Left renal cortex interstitium (tissue), 4 donors: ENCODE results near the gene WNT9B. TPM values are rescaled to one million over a fixed set of nuclear protein-coding genes. Genes with fewer than 3 reads are reported as not detected.
"Not testable (repeated sequence)": the region's sequence is repeated elsewhere in the genome, so short reads cannot be mapped to it uniquely, and the experiment has no call there.

Experiments used
- DNase-seq, 4 donors: peaks; one replicate each; pipeline ENCODE4 v3.0.0-alpha.2; 2013; ENCODE audit warnings: low read depth in 4 of 4, low spot score in 2 of 4, missing footprints in 1 of 4
- polyA plus RNA-seq, 4 donors: library from polyadenylated mRNA; unstranded; fragments of 120-200 nt; gene quantifications; one replicate each; pipeline ENCODE4 v1.2.1, GENCODE V29; 2013; ENCODE audit not compliant: insufficient read length in 4 of 4

WNT9B gene
- polyA plus RNA-seq, 4 donors, result 8.1 to 16.9 (median 11.8) TPM

DNA sequence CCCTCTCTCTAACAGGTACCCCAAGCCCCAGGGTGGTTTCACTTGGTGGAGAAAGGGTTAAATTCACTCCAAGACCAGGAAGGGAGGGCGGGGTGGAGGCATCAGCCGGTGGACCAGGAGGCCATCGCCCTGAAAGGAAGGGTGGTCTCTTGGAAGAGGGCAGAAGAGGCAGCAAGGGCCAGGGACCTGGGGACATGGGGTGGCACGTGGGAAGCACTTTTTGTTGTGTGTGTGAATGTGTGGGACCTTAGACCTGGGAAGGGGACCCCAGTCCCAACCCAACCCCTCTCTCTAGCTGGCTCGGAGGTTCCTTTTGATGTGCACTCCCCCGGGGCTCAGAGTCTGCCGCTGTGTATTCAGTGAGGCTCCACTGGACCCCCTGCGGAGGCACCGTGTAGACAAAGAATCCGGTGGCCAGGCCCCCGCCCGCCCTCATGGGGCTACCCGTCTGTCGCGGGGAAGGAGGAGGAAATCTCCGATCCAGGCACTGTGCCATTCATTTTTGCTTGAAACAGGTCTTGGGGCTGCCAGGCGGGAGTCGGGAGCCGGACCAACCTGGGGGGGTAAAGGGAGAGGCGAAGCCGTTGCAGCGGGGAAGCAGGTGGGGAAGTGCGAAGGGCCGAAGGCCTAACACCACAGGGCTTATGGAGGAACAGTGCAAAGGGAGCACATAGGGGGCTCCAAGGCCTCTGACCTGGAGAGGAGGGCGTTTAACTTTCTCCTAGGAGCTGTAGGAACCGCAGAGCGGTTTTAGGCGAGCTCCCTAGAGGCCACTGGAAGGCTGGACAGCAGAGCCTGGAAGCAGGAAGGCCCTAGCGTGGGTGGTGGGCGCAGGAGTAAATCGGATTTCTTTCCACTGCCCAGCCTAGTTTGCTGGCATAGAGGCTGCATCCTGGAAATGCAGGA is 29.6 kb upstream of the WNT9B start:
- no peak for DNase-seq

DNA sequence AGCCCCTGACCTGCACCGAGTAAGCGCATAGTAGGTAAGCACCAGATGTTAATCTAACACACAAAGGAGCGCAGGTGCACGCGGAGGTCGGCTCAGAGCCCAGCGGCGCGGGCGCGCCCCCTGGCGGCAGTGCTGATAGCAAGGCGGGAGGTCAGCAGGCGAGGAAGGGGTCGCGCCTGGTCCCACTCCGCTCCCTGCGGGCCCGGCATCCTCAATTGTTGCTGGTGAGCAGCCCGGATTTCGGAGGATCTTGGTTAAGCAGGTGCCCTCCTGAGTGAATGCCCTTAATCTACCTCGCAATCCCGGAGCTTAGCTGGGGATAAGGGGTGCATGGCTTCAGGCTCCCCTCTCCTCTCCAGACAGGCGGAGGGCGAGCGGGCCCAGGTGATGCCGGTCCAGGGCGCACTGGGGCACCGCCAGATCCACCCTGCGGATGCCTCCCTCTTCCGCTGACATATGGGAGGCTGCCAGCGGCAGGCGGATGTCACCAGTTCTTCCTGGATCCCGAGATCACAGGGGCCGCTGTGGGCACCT is 28.9 kb upstream of the WNT9B start:
- no peak for DNase-seq

DNA sequence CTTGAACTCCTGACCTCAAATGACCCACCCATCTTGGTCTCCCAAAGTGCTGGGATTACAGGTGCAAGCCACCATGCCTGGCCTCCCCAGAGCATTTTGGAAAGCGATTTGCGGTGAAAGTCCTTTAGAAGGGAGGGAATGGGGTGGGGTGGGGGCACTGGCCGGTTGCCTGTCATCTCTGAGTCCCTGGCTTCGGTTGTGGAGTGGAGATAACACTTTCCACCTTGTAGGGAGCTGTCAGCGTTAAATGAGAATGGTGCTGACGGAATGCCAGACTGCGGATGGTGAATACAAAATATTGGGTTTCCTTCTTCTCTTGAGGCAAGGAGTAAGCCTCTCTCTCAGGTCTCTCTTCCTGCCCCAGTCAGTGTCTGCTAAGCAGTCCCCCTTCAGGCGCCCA is 27.7 kb upstream of the WNT9B start:
- DNase-seq, result no peak

DNA sequence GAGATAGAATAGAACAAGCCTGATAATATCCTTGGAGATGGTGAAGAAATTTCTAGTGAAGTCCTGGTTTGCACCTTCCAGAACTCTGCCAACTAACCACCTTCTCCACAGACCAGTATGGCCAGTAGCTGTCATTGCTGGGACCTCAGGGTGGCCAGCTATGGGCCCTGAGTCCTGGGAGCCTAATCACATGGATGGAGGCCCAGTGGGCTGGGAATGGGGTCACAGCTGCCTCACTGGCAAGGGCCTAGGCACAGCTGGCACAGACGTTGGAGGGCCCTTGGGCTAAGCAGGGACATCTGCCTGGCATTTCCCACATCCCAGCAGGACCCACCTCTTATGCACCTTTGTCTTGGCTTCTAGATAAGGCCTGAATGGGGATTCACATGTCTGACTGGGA is 25.3 kb upstream of the WNT9B start:
- DNase-seq, result no peak

DNA sequence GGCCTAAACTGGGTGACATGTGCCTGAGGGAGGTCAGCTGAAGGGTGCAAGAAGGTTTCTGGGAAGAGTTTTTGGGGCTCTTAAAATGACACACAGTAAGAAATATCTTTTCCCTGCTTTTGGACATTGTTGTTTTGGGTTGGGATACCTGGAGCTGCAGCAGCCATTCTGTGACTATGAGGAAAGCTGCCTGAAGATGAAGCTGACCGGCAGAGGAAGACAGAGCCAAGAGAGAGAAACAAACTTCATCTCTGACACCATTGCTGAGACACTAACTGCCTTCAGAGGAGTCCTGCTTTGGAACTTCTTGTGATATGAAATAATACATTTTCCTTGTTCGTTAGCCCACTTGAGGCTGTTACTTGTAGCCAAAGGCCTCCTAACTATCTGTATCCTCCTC is 24.1 kb upstream of the WNT9B start:
- no peak for DNase-seq

DNA sequence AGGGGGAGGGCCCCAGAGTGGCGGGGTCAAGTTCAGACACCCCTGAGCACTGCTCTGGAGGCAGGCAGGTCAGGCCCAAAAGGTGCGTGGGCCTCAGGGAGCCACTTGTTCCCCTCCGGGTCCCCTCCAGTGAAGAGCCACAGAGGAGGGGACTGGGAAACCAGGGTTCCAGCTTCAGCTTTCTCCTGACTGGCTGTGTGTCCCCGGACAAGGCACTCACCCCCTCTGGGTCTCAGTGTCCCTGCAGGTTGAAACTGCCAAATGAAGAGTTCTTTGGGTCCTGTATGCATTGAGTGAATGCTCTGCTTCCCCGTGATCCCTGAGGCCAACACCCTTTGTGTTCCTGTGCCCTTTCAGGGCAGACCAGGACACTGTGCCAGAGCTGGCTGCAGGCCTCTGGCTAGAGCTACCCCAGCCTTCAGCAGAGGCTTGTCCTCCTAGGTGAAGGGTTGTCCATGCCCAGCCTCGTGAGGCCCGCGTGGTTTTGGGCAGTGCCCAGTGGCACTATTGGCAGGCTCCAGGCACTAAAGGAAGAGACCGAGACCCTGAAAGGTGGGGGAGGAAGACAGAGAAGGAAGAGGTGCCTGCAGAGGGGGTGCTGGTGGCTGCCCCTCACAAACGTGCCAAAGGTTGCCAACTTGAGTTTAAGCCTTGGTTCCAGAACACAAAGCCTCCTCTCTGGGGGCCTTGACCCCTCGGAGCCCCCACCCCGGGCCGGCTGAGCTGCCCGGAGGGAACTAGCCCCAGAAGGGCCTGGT is 19.6 kb upstream of the WNT9B start:
- no peak for DNase-seq

DNA sequence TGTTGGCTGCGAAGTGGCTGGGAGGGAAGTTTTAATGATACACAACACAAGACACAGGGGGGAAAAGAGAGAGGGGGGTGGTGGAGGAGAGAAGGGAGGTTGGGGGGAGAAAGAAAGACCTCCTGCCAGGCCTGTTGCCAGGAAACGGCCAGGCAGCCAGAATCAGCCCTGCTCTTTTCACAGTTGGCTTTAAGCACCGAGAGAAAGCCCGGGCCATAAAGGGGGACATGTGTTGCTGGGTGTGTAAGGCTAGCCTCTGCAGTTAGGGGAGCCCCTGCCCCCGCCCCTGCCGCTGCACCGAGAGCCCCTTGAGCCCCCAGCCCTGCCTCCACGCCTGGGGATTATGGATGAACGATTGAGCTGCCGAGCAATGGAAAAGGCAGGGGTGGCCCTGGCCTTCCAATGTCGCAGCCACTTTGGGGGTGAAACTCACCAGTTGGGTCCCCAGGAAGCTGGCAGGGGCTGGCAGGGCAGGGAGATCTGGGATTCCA is 19.0 kb upstream of the WNT9B start:
- no peak for DNase-seq

DNA sequence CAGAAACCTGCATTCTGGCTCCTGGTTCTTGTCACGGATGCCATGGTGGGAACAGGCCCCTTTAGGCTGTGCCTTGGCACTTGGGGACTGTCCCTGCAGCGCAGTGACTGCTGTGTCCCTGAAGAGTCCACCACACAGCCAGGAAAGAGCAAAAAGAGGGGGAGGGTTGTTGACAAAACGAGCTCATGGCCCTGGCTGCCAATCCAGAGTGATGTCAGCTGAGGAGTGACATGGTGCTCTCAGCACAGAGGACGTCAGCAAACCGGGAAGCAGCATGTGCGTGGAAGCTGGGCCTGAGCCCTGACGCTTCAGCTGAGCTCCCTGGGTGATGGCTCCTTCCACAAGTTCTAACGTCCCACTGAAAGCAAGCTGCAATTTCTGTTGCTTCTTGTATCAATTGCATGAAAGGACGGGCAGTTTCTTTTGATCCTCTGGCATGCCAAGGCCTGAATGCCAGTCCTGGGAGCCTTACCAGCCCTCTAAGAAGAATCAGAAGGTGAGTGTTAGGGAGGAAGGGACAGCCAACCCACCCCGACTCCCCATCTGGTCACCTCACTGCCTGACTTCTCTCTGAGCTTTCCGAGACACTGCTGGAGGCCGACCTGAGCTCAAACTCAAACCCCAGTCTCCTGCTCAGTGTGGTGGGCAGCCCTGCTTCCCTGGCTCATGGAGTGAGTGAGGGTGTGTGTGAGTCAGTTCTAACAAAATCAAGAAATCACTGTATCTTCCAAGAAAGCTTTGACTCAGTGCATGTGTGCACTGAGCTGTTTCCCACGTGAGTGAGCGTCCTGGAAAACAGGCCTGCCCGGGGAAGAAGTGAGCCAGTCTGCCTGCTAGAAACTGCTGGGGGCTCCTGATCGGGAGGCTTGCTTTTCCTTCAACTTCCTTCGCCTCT is 18.2 kb upstream of the WNT9B start:
- DNase-seq, result no peak

DNA sequence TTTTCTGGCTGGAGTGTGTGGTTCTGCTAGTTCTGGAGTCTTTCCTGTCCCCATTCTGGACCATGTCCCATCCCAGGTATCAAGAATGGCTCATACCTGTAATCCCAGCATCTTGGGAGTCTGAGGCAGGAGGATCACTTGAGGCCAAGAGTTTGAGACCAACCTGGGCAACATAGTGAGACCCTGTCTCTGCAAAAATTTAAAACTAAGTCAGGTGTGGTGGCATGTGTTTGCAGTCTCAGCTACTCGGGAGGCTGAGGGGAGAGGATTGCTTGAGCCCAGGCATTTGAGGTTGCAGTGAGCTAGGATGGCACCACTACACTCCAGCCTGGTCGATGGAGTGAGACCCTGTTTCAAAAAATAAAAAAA is 17.6 kb upstream of the WNT9B start:
- no peak for DNase-seq

DNA sequence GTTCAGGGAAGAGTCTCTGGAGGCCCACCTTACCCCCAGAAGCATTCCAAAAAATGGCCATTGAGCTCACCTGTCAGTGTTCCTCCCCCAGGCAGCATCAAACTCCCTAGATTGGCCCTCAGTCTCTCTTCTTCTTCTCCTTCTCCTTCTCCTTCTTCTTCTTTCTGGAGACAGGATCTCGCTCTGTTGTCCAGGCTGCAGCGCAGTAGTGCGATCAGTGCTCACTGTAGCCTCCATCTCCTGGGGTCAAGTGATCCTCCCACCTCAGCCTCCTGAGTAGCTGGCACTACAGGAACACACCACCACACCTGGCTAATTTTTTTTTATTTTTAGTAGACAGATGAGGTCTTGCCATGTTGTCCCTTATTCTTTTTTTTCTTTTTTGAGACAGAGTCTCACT is 16.5 kb upstream of the WNT9B start:
- DNase-seq, result no peak

DNA sequence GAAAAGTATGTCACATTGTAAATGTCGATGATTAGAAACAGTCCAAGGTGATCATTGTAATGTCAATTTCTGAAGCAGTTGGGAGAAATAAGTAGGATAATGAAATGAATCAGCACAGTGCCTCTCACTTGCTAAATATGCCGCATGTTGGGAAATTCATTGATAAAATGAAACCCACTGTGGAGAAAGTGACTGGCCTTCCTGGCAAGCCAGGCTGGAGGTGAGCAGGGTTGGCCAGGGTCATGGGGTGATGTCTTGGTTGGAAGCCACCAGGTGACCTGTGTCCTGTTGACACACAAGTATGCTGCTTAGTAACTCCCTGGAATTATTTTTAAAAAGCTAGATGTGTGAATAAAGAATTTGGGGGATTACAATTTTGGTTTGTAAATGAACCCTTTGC is 14.9 kb upstream of the WNT9B start:
- DNase-seq, result no peak

DNA sequence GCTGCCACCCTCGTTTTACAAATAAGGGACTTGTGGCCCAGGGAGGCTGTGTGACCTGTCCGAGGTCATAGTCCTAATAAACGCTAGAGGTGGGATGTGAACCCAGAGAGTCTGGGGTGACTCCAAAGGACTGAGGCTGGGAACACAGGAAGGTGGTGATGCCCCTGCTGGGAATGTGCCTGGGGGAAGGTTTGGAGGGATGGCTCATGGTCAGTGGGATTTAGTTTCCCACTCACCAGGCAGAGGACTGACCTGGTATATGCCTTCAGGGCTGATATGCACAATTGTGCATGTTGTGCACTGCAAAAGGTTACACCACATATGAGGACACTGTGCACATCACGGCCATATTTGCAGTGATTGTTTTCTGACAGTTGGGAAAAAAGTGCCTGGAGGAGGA is 13.9 kb upstream of the WNT9B start:
- no peak for DNase-seq

DNA sequence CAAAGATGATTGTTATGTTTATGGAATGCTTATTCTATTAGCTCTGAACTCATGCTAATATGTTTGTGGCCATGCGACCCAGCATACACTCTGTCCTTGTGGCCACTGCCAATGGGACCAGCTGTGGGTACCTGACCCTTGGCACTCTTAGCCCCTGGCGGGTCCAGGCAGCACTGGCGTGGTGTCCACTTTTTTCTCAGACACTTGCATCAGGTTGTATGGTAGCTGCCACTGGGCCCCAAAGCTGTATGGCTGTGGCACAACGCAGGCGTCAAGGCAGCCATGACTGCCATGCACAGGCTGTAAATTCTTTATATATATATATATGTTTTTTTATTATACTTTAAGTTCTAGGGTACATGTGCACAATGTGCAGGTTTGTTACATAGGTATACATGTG is 12.2 kb upstream of the WNT9B start:
- DNase-seq, result no peak

DNA sequence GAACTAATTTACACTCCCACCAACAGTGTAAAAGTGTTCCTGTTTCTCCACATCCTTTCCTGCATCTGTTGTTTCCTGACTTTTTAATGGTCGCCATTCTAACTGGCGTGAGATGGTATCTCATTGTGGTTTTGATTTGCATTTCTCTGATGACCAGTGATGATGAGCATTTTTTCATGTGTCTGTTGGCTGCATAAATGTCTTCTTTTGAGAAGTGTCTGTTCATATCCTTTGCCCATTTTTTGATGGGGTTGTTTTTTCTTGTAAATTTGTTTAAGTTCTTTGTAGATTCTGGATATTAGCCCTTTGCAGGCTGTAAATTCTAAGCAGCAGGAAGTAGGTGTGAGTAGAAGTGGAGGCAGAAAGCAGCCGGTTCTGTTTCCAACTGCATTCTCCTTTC is 10.8 kb upstream of the WNT9B start:
- DNase-seq, result not testable (repeated sequence)

DNA sequence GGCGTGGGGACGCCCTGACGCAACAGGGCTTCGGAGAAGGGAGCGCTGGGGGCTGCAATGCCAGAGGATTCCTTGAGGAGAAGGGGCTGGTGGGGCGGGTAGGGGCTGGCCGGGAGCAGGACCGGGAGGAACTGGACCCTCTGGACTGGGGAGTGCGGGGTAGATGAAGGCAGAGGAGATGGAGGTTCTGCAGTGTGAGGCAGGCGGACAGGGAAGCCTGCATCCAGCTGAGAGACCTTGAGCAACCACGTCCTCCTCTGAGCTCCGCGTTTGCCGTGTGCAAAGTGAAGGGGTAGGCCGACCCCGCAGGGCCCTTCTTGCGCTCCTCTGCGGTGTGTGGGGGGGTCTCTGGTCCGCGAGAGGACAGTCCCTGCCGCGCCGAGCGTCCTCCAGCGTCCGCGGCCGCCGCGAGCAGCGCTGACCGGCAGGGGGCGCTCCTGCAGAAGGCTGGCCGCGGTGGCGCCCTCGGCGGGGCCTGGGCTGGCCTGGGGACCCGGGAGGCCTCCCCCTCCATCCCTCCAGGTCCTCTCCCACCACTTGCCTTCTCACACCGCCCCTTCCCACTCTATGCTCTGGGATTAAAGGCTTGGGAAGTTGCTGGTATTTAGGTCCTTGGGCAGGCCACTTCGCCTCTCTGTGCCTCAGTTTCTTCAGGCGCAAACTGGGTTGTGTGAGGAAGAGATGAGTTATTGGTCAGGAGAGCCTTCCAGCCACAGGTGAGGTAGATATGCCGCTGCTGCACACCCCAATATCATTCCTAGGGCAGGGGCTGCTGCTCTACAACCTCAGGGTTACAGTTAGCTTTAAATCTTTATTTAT is 9.6 kb upstream of the WNT9B start:
- no peak for DNase-seq

DNA sequence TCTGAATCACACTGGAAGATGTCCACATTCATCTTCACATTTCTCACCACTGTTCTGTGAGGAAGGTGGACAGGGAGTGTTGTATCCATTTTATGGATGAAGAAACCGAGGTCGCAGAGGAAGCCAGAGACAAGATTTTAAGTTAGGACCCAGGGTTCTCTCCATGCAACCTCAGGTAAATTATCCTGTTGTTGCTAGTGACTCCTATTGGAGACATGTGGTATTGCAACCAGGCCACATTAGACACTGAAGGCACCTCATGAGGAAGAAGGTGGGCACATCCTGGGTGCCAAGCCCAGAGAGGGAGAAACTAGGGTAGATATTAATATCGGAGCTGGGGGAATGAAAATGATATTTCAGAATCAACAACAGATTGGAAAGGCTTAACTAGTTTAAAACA is 8.5 kb upstream of the WNT9B start:
- no peak for DNase-seq

DNA sequence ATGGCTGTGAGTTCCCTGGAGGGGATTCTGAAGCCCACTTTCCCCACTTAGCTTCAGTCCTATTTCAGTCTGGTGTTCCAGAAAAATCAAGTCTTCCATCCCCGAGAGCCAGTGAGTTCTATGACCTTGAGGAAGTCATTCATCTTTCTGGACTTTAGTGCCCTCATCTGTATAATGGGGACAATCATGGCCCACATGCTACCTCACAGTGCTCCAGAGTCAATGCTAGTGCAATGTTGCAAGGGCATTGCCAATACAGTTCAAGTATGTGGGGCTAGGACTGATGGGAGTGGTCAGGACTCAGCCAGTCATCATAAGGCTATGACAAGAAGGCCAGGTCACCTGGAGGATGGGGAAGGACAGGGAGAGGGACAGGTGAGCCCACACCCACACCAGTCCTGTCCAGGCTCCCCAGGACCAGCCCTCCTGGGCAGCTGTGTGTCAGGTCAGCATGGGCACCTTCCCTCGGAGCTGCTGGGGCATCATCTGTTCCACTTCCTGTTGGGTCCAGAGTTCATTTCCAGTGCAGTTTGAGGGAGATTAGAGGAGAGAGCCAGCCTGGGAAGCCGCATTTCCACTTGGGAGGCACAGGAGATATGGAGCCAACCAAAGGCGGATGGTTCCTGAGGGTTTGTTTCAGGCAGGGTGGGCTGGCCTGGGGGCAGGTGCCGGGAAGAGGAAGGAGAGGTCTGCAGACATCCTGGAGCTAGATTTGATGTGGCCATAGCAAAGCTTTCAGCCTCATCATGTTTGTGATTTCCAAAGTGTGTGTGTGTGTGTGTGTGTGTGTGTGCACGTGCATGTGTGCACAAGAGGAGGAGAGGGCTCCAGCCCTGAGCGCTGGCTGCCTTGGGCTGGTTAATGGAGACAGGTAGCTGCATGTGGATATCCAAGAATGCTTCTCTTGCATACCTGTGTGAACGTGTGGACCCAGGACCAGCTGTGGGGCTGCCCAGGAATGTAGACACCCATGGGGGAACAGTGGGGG is 3.9 kb upstream of the WNT9B start:
- no peak for DNase-seq

DNA sequence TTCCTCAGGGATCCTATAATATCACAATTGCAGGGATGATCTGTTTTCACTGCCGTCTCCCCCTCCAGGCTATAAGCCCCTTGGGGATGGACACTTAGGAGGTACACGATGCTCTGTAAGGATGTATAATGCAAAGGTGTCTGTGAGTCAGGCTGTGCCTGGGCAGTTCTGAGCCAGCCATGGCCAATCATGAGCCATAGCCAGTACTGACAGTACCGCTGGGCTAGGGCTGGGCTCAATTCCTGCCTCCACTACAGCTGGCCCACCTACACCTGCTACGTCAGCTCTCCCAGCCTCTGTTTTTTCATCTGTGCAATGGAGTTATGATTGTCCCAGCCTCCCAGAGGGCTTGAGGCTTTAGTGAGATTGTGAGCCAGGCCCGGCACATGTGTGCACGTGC is 2.8 kb upstream of the WNT9B start:
- DNase-seq, result no peak

DNA sequence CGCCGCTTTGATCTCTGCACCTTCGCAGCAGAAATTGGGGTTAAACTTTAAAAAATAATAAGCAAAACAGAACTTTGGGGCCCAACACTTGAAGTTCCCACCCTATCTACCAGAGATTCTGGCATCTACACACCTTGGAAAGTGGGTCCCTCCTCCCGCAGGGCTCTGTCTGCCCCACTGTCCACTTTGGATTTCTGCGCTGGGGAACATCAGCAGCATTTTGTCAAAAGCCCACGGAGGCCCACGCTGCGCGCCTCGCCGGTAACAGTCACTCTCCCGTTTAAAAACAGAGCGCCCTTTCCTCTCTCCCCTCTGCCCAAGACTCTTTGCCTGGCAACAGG is 725 bp upstream of the WNT9B start:
- DNase-seq, result no peak
